Renal cortex interstitium (tissue), 11 donors: ENCODE results near the gene GPR183. TPM values are rescaled to one million over a fixed set of nuclear protein-coding genes. Genes with fewer than 3 reads are reported as not detected.
A peak's percentile ranks its signal among the peaks of the same experiment; 100 is the strongest.

Experiments
- DNase-seq, 11 donors: peaks; one replicate each; pipeline ENCODE4 v3.0.0-alpha.2; 2013; ENCODE audit warnings: low read depth in 9 of 11, low spot score in 4 of 11; ENCODE audit errors: extremely low read depth in 1 of 11
- polyA plus RNA-seq, 3 donors: library from polyadenylated mRNA; unstranded; fragments of 120-200 nt; gene quantifications; one replicate each; pipeline ENCODE4 v1.2.1, GENCODE V29; 2013; ENCODE audit not compliant: insufficient read length in 3 of 3

Gene GPR183
- polyA plus RNA-seq, 3 donors, result 2.6 to 3.6 (median 2.9) TPM

DNA sequence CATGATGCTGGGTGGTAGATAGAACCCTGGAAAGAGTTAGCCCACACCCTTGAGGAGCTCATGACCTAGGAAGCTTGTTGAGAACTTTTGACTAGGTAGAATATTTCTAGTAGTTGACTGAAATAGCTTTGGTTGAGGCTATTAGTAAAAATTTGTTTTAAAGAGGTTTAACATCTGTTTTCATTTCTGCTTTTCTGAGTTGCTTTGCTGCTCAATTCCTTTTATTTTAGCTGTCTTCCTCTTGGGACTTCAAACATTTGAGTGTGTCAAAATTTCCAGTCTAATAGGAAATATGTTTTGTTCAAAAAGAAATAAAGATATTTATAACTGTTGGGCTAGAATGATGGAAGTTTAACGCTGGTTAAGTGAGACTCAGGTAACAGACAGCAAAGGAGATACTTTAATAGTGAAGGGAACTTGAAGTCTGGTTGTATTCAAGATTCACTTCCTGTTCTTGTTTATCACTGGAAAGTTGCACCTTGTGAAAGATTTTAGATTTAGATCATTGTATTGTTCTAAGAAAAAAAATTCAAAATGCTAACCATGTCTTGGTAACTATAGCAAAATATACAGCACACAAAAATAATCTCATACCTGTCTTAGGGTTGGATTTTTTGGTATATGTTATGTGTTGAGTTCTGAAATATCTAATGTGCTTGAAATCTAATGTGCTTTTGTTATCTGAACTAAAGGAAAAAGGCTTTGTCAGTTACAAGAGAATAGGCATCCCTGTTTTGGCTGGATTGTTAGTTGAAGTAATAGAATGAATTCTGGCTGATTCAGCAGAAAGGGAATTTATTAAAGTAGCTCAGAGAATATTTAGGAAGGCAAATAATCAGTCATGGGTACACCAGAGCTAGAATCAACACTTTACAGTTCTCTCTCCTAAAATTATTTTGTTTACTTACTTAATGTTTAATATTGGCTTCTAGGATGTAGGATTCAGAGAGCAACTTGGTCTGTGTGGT, 24.7 kb downstream of the GPR183 start:
- no peak for DNase-seq

DNA sequence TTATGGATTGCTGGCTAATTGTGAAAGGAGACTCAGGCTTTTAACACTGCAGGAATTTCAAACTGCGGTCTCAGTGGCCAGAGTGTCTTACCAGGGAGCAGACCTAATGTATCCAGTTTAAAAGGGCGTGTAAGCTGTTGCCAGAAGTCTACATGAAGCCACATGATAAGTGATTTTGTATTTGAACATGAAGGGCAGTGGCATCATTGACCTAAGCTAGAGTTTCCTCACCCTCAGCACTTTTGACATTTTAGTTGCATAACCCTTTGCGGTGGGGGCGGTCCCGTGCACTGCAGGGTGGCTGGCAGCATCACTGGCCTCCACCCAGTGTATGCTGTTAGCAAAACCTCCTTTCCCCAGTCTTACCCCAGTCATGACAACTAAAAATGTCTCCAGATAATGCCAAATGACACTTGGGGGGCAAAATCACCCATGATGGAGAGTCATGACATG, 25.4 kb downstream of the GPR183 start:
- no peak for DNase-seq

GRCh38 chr13:99280166-99280565, 27.0 kb downstream of the GPR183 start:
- DNase-seq, result no peak

DNA sequence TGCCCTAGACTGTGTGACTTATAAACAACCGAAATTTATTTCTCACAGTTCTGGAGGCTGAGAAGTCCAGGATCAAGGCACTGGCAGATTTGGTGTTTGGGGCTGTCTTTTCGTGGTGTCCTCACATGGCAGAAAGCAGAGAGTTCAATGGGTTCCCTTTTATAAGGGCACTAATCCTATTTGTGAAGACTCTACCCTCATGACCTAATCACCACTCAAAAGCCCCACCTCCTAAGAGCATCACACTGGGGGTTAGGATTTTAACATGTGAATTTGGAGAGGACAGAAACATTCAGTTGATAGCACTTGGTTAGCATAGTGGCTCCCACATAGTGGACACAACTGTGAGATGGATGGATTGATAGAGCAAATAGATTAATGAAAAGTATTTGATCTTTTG, 27.6 kb downstream of the GPR183 start:
- no peak for DNase-seq

GRCh38 chr13:99278843-99279242, 28.4 kb downstream of the GPR183 start:
- no peak for DNase-seq

DNA sequence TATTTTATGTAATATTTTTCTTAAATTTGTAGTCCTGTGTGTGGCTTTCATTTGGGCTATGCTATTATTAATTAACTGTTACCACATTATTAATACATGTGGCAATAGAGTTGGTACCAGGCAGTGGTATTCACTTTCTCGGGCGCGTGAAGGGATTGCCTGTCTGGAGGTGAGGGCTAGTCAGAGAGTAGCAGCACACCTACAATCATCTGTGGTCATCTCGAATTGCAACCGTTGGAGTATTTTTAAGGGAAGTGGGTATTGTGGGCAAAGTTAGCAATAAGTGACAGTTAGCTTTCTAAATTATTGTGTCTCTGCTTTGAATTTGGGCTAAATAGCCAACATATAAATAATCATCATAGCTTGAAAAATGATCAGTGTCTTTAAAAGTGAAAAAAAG, 29.0 kb downstream of the GPR183 start:
- no peak for DNase-seq

DNA sequence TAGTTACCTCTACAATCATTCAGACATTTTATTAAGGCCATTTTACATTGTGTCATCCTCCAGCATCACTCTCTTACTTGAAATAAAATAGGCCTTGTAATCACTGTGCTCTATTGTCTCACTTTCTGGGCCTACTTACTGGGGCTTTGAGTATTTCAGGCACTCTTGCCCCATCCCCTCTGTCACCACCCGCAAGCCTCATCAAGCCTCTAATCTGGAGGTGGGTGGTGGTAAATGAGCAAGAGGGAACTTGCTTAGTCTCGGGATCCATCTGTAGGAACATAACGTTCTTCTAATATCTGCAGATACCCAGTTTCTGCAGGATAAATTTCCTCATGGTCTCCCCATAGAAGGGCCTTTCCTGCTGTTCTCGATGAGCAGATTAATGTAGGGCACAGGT, 29.6 kb downstream of the GPR183 start:
- DNase-seq, result no peak

DNA sequence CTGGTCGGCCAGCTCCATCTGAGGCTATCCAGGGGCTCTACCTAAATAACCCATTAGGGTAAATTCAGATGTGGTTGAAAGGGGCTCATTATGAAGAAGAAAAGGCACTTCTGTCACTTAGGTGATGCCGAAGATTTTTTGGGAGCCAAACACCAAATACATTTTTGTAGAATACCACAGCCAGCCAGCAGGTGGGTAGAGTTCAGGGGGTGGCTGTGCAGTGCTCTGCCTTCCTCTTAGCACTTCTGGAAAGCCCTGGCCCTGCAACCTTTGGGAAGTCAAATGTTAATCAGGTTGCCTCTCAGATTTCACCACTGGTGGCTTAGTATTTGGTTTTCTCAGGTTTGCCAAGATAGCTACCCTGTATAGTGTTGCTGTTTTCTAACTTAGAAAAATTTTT, 30.5 kb downstream of the GPR183 start:
- no peak for DNase-seq

DNA sequence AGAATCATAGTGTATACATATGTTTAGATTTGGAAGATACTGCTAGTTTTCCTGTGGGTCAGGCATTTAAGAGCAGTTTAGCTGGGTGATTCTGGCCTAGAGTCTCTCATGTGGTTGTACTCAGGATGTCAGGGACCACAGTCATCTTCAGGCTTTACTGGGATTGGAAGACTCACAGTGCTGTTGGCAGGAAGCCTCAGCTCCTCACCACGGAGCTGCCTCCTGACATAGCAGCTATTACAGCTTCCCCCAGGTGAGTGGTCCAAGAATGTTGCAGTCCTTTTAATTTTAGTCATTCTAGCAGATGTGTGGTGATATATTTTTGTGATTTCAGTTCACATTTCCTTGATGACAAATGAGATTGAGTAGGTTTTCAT, 32.1 kb downstream of the GPR183 start:
- no peak for DNase-seq

- no peak for DNase-seq
Observed at GRCh38 chr13:99273128-99273527, 34.1 kb downstream of the GPR183 start.

DNA sequence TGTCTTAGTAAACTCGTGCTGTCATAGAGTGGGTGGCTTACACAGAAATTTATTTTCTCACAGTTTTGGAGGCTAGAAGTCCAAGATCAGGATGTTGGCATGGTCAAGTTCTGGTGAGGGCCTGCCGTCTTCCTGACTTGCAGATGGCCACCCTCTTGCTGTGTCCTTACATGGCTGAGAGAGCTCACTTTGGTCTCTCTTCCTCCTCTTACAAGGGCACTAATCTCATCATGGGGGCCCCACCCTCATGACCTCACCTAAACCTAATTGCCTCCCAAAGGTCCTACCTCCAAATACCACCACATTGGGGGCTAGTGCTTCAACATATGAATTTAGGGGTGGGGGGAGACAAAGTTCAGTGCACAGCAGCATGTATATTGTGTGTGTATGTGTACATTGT, 34.7 kb downstream of the GPR183 start:
- no peak for DNase-seq

DNA sequence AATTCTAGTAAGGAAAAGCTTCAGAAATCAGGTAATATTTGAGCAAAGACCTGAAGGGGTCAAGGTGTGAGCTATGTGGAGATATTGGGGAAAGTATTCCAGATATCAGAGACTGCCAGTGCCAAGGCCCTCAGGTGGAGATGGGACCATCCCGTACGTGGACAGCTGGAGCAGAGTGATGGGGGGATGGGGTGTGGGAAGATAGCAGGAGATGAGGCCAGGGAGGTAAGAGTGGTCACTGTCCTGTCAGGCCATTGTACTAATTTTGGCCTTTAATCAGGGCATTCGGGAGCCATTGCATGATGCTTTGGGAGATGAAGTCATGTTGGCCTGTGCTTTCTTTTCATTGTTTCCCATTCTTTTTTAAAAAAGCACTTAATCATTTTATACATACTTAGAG, 36.0 kb downstream of the GPR183 start:
- no peak for DNase-seq

- DNase-seq, result no peak
Observed at GRCh38 chr13:99270518-99270917, 36.7 kb downstream of the GPR183 start.

DNA sequence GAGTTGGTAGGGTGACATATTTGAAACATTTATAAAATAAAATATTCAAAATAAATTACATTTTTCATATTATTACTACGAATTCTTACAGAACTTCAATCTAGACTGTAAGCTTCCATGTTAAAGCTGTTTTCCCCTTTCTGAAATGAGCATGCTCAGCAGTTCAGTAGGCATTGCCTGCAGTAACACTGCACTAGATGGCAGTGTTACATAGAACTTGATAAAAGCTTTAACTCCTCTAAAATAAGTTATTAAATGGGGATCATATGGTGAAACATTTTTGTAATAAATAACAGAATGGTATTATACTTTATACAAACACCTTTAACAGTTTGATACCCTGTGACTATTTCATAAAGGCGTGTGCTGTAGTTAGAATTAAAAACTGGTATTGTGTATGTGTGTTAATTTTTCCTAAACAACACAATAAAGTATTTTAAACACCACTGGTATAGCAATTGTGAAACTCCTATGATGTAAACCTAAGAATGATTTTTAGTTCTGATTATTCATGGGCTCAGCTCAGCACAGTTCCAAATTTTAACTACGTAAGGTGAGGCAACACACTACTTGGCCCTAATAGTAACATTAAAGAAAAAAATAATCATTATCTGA, 37.5 kb downstream of the GPR183 start:
- peak in 6 of 11 donors; percentile 30 to 49 (median 34) for DNase-seq

- DNase-seq, result no peak
Observed at GRCh38 chr13:99268822-99269221, 38.4 kb downstream of the GPR183 start.

DNA sequence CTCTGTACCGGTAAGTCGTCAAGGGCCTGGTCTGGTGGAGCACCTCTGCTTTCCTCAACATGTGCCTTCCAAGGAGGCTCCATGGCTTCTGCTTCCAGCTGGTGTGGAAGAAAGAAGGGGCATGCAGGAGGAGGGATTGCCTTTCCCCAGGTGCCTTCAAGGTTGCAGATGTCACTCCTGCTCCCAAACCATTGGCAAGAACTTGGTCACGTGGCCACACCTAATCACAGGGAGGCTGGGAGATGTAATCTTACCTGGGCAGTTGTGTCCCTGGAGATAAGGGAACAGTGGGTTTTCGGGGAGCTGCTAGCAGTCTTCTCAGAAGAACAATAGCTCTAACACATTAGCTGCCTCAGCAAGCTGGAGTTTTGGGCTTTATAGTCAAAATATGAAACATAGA, 39.3 kb downstream of the GPR183 start:
- DNase-seq, result no peak

GRCh38 chr13:99266827-99267226, 40.4 kb downstream of the GPR183 start:
- DNase-seq, result no peak

GRCh38 chr13:99265821-99266426, 41.3 kb downstream of the GPR183 start:
- DNase-seq, result peak in 4 of 11 donors; percentile 20 to 41 (median 28)

- no peak for DNase-seq
Observed at GRCh38 chr13:99265162-99265800, 41.9 kb downstream of the GPR183 start.

- no peak for DNase-seq
Observed at GRCh38 chr13:99264051-99264450, 43.1 kb downstream of the GPR183 start.
